HepG2 (cell line): Measurements from ENCODE around the gene PSMD5. TPM values are rescaled to one million over a fixed set of nuclear protein-coding genes. Genes with fewer than 3 reads are reported as not detected.

Experiments used
- FOXA1 ChIP-seq, 2 experiments: fragments of 450-650 bp in 1 of 2; sonication (generic) in 1 of 2; formaldehyde crosslinking in 1 of 2; IDR thresholded peaks; 2 replicates each; pipeline versions ENCODE4 v1.4.0 to v1.6.1; 2016 to 2020; ENCODE audit warnings: missing genetic modification reagents in 1 of 2
- FOXK2 ChIP-seq: fragments of 450-650 bp; IDR thresholded peaks from 2 replicates; pipeline ENCODE4 v1.6.1; 2016
- GATAD2A ChIP-seq: IDR thresholded peaks from 2 replicates; pipeline ENCODE4 v1.6.1; 2016
- HMGXB4 ChIP-seq, 2 experiments: sonication (generic) in 1 of 2; formaldehyde crosslinking in 1 of 2; IDR thresholded peaks; 2 replicates each; pipeline versions ENCODE4 v1.4.0 to v1.6.1; 2018 to 2020; ENCODE audit warnings: missing genetic modification reagents in 2 of 2, borderline replicate concordance in 1 of 2, low read depth in 1 of 2, mild to moderate bottlenecking in 1 of 2, missing biosample characterization in 1 of 2
- KDM5A ChIP-seq: fragments of 200-600 bp; sonication (generic); IDR thresholded peaks from 2 replicates; pipeline ENCODE4 v1.7.0; 2018; ENCODE audit warnings: antibody characterized with exemption, mild to moderate bottlenecking, low read length, borderline replicate concordance
- NFATC3 ChIP-seq: sonication (generic); formaldehyde crosslinking; IDR thresholded peaks from 2 replicates; pipeline ENCODE4 v1.5.1; 2020; ENCODE audit warnings: mild to moderate bottlenecking, missing genetic modification reagents
- POLR2G ChIP-seq: fragments of 200-400 bp; formaldehyde crosslinking; IDR thresholded peaks from 2 replicates; pipeline ENCODE4 v1.6.1; 2018; ENCODE audit warnings: mild to moderate bottlenecking, low read depth, low read length, moderate library complexity
- RAD51 ChIP-seq: fragments of 450-650 bp; IDR thresholded peaks from 2 replicates; pipeline ENCODE4 v1.6.1; 2016; ENCODE audit warnings: borderline replicate concordance
- SKIL ChIP-seq: sonication (generic); formaldehyde crosslinking; IDR thresholded peaks from 2 replicates; pipeline ENCODE4 v1.8.0; 2022; ENCODE audit warnings: missing genetic modification reagents, mild to moderate bottlenecking, moderate library complexity, borderline replicate concordance
- SPEN ChIP-seq: sonication (generic); formaldehyde crosslinking; IDR thresholded peaks from 2 replicates; pipeline ENCODE4 v1.5.1; 2020; ENCODE audit warnings: low read depth, mild to moderate bottlenecking, missing genetic modification reagents
- ZBTB25 ChIP-seq: IDR thresholded peaks from 2 replicates; pipeline ENCODE4 v1.6.1; 2018; ENCODE audit warnings: missing genetic modification reagents
- ZBTB46 ChIP-seq: sonication (generic); formaldehyde crosslinking; IDR thresholded peaks from 2 replicates; pipeline ENCODE4 v1.4.0; 2020; ENCODE audit warnings: mild to moderate bottlenecking, missing genetic modification reagents, borderline replicate concordance
- ZFP37 ChIP-seq: sonication (generic); formaldehyde crosslinking; IDR thresholded peaks from 2 replicates; pipeline ENCODE4 v1.4.0; 2020; ENCODE audit warnings: missing genetic modification reagents, borderline replicate concordance
- ZNF251 ChIP-seq: sonication (generic); formaldehyde crosslinking; IDR thresholded peaks from 2 replicates; pipeline ENCODE4 v1.9.0; 2021; ENCODE audit warnings: mild to moderate bottlenecking, missing genetic modification reagents
- ZNF577 ChIP-seq: sonication (generic); formaldehyde crosslinking; IDR thresholded peaks from 2 replicates; pipeline ENCODE4 v1.4.0; 2020; ENCODE audit warnings: mild to moderate bottlenecking, low read depth, missing genetic modification reagents, borderline replicate concordance
- ZNF800 ChIP-seq: sonication (generic); formaldehyde crosslinking; IDR thresholded peaks from 2 replicates; pipeline ENCODE4 v1.4.0; 2020; ENCODE audit warnings: missing genetic modification reagents
- polyA plus RNA-seq, 8 experiments: library from polyadenylated mRNA; depleted of rRNA in 3 of 8; stranded (reverse) in 7 of 8; unstranded in 1 of 8; fragments of >200 nt; fragmentation: Illumina TruSeq in 4 of 8; extraction: Trizol in 4 of 8; gene quantifications; 2 replicates each; pipeline versions ENCODE4 v1.2.1 to v1.2.3, GENCODE V29; 2011 to 2016; ENCODE audit warnings: low read depth in 4 of 8, missing spikeins in 1 of 8, mixed read lengths in 1 of 8; ENCODE audit not compliant: insufficient read depth in 1 of 8
- total RNA-seq, 5 experiments: library from RNA; depleted of rRNA; stranded (reverse); fragments of >200 nt; fragmentation: Illumina TruSeq; extraction: Trizol; gene quantifications; 2 replicates each; pipeline ENCODE4 v1.2.3, GENCODE V29; 2016; ENCODE audit warnings: low read depth in 1 of 5

The PSMD5 gene
- total and polyA plus RNA-seq, 2 of the 13 experiments (the other 11 are each of a cell fraction or from before 2014, with no cell fraction given), result 12.7 to 18.1 TPM

GRCh38 chr9:120842685-120843485 is at the start of gene PSMD5 (continued):
- peak; percentile 49 to 82; a peak in 3 of 4 replicates for TF ChIP-seq HMGXB4 (CRISPR knock-in tag; IDR thresholded peaks at IDR 0.05; ENCODE audit: borderline replicate concordance in 1 of 2, low read depth in 1 of 2)
- no peak for TF ChIP-seq ZBTB46 (CRISPR knock-in tag)
- peak; percentile 95 for TF ChIP-seq POLR2G
- TF ChIP-seq ZNF577, result no peak
- no peak for TF ChIP-seq ZFP37 (CRISPR knock-in tag)
- peak; percentile 66 for TF ChIP-seq KDM5A
- 0 out of 2 replicates have a peak, but pooled peaks have one; percentile 58 for TF ChIP-seq ZNF800
- no peak for TF ChIP-seq SKIL (CRISPR knock-in tag)
- peak; percentile 92 for TF ChIP-seq SPEN (CRISPR knock-in tag)
- peak; percentile 52; the same call in 1 of the 2 replicates for TF ChIP-seq ZBTB25 (CRISPR knock-in tag)
- no peak for TF ChIP-seq NFATC3 (CRISPR knock-in tag)
- no peak for TF ChIP-seq RAD51
- TF ChIP-seq GATAD2A (CRISPR knock-in tag), result peak; percentile 54; the same call in 1 of the 2 replicates
- TF ChIP-seq FOXA1 (IDR thresholded peaks at IDR 0.05), result no peak
- 0 out of 2 replicates have a peak, but pooled peaks have one; percentile 33 for TF ChIP-seq FOXA1 (CRISPR knock-in tag; IDR thresholded peaks at IDR 0.05)
- no peak for TF ChIP-seq ZNF251 (CRISPR knock-in tag)
- peak; percentile 43; the same call in 1 of the 2 replicates for TF ChIP-seq FOXK2
